AML-193 (cell line): Measurements from ENCODE around the gene ZNF648.
"Not testable (repeated sequence)": the region's sequence is repeated elsewhere in the genome, so short reads cannot be mapped to it uniquely, and the experiment has no call there.

ENCODE experiments used
- DNase-seq, 2 experiments: peaks; one replicate each; lab custom pipeline; 2025; lab: John Stamatoyannopoulos, UW

ZNF648 gene

GRCh38 chr1:182061594-182061993 lies at the start of gene ZNF648:
Gene ZNF648, minus strand, starts transcription at chr1:182061712. Its CDS starts 3,702 bp downstream, at chr1:182058010.
- no peak for DNase-seq

- DNase-seq, result no peak
These were observed 49.1 kb upstream of the ZNF648 start for GRCh38 chr1:182110635-182111034.

DNA sequence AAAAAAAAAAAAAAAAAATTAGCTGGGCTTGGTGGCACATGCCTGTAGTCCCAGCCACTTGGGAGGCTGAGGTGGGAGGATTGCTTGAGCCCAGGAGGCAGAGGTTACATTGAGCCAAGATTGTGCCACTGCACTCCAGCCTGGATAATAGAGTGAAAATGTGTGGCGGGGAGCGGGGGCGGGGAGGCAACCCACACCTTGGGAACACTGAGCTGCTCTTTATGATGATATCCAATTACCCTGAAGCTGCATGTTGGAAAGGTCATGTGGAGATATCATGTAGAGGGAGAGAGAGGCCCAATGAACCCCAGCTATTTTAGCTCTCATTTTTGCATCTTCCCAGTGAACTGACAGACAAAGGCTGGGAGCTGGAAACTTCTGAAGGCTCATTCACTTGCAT lies 48.3 kb upstream of the ZNF648 start:
- no peak for DNase-seq

DNA sequence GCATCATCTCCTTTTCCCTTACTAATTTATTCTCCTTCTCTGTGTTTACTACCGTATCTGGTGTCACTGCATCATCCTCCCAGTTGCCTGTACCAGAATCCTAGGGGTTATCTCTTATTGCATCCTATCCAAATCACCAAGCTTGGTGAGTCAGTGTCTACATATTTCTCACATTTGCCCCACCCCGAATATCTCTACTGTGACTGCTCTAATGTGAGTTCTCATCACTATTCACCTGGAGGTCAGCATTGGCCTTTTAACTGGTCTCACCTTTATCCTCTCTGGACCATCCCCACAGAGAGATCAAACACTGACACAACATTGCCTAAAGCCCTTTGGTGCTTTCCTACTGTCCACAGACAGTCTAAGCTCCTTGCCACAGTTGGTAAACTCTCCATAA lies 45.7 kb upstream of the ZNF648 start:
- no peak for DNase-seq

DNA sequence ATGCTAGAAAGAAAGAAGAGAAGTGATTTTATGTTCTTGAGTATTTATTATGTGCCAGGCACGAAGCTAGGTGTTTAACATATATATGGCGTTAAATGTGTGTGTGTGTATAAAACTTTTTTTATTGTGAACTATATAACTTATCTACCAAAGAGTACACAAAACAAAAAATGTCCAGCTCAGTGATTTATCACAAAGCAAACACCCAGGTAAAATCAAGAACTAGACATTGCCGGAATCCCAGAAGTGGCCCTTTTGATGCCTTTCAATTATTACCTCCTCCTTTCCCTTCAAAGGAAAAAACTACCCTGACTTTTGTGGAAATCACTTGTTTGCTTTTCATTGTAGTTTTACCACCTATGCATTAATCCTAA lies 40.5 kb upstream of the ZNF648 start:
- DNase-seq, result no peak

DNA sequence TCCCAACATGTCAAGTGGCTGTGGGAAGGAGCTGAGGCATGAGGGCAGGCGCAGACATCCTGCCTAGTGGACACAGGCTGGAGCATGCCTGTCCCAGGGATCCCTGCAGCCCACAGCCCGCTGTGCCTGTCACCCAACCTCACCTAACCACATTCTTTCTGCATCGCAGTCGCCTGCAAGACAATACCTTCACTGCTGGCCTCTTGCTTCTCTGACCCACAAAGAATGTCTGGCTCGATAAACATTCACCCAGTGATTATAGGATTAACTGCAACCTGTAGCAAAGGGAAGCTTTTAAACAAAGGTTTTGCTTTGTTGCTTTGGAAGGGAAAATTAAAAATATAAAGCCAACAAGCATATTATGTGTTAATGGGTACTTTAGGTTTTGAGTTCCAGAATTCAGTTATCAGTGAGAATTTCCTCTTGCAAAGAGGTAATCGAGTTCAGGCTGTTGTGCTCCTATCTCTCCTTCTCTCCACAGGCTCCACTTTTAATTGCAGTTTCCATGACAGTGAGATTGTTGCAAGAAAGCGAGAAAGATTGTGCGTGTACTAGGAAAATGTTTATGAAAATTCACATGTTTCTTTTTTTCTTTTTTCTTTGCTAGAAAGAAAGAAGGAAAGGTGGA lies 40.0 kb upstream of the ZNF648 start:
- DNase-seq, result no peak

GRCh38 chr1:182098301-182098700 lies 36.8 kb upstream of the ZNF648 start:
- DNase-seq, result no peak

DNA sequence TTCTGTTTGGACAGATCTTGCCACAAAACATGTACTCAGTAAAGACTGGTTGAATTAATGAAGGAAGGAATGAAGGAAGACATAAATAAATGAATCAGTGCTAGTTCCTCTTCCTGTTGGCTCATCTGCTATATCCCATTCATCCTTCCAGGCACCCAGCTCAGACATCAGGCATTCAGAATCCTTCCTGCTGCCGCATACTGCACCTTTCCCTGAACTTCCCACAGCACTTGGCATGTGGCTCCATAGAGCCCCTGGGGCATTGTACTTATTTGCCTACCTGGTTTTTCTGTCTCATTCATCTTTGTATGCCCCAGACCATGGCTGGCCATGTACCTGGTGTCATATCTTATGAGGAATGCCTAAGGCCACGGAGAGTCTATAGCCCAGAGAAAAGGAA lies 34.4 kb upstream of the ZNF648 start:
- no peak for DNase-seq

DNA sequence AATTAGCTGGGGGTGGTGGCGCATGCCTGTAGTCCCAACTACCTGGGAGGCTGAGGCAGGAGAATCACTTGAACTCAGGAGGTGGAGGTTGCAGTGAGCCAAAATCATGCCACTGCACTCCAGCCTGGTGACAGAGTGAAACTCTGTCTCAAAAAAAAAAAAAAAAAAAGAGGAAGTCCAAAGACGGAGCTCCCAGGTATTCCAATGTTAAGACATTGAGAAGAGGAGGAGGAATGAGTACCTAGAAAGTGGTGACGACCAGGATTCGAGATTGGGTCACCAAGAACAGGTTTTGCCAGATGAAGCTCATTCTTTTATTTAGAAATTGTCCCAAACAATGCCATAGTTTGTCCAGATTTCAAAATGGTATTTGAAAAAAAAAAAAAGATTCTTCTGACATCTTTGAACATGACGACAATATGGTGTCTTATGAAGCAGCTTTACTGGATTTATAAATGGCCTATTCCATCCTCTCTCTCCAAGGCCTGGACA lies 33.0 kb upstream of the ZNF648 start:
- DNase-seq, result not testable (repeated sequence)

- no peak for DNase-seq
These were observed 32.3 kb upstream of the ZNF648 start for GRCh38 chr1:182093781-182094180.

DNA sequence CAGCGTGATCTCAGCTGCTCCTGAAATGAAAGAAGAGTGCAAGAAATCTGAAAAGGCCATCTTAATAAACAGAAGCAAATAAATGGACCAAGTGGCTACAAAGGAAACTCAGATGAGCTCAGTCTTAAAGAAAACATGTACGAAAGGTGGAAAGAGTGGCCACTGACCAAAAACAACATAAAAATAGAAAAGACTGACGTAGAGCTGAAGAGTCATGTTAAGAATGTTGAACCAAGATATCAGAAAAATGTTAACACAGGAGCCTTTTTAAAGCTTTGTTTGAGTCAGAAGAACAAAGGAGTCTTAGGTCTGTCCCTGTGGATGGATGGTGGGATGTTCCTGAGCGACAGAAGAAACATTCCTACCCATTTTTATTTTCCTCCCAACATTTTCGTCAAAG lies 30.8 kb upstream of the ZNF648 start:
- DNase-seq, result no peak

- DNase-seq, result no peak
These were observed 29.6 kb upstream of the ZNF648 start for GRCh38 chr1:182091083-182091482.

DNA sequence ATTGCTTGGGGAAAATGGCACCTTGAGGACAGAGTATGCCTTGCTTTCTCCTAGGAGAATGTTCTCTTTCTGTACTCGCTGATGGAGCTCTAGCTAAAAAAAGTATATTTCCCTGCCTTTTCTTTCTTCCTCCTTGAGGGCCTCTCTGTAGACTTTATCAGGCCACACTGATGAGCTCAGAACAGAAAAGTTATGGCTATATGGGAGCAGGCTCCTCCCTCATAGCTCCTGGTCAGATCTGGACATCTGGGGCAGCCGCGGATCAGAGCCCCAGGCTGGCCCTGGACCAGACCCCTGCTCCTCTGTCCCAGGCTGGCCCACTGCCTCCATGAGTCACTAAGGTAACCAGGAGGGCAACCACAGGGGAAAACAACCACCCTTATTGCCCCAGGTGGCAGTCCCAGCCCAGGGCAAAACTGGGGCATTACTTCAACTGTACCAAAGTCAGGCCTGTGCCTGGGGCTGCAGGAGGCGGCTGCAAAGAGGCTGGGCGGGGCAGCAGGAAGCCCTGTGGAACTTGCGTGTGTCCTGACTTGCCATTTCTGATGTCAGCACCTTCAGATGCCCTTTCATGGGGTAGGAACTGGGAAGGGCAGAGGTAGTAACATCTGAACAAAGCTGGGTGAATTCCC lies 26.3 kb upstream of the ZNF648 start:
- DNase-seq, result no peak

GRCh38 chr1:182087304-182087703 lies 25.8 kb upstream of the ZNF648 start:
- DNase-seq, result no peak

DNA sequence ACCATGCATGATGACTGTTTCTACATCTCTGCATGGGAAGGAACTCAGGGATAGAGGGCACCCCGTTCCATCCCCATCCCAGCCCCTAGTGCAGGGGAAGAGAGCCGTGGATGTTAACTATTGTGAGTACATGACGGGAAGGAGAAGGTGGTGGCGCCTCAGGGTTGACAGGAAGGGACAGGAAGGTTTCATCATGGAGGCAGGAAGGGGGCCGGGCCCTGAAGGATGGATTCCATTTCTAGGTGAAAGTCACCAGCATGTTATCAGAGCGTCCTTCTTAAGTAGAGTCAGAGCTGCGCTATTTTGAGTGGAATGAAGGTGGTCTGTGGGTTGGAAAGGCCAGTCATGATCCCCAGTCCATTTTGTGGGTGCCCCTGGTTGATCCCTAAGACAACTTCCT lies 25.1 kb upstream of the ZNF648 start:
- DNase-seq, result no peak

- DNase-seq, result no peak
These were observed 24.6 kb upstream of the ZNF648 start for GRCh38 chr1:182086136-182086535.

GRCh38 chr1:182085726-182086125 lies 24.2 kb upstream of the ZNF648 start:
- DNase-seq, result no peak

- peak; percentile 74 to 80 for DNase-seq
These were observed 23.2 kb upstream of the ZNF648 start for GRCh38 chr1:182084487-182085316.

DNA sequence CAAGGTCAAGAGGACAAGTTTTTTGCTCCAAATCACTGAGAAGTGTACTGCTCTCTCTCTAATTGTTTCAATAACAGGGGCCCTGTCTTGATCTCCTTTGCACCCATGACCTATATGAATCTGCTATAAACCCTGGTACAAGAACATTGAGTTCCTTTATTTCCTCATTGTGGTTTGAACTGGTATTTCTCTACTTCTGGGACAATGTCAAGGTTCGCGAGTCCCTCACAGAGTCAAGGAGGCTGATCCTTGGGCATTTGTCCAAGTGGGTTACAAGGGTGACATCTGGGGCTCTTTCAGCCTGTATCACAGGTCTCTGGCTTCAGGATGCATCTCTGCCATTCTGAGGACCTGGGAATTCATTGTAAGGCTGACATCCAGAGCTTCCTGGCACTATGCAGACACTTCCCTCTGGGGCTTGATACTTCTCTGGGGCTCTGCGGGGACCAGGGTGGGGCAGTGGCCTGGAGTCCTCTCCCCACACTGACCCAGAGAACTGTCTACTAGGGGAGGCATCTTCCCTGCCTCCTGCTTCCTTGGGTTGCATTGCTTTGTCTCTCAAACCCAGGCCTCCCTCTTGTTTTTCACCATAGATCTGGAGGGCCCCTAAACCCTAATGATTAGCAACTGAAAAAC lies 22.5 kb upstream of the ZNF648 start:
- DNase-seq, result peak; percentile 16 to 48

GRCh38 chr1:182080955-182081582 lies 19.6 kb upstream of the ZNF648 start:
- DNase-seq, result peak; percentile 63 to 64

- DNase-seq, result no peak
These were observed 18.5 kb upstream of the ZNF648 start for GRCh38 chr1:182080040-182080439.

GRCh38 chr1:182071924-182072323 lies 10.4 kb upstream of the ZNF648 start:
- DNase-seq, result no peak
